HepG2 (cell line): ENCODE data around the gene ABAT. TPM values are rescaled to one million over a fixed set of nuclear protein-coding genes. Genes with fewer than 3 reads are reported as not detected.
A peak's percentile ranks its signal among the peaks of the same experiment; 100 is the strongest.

Experiments
- ATAC-seq: fragments of 200-7000 bp; cut with Tn5 transposase; 3 replicates; pipeline ENCODE4 v1.9.1; 2020; ENCODE audit warnings: mild to moderate bottlenecking, moderate library complexity
- BruUV-seq: library from RNA; stranded (reverse); fragments of 400-500 nt; replicated peaks from 2 replicates; lab custom pipeline; 2021; lab: Mats Ljungman, UMichigan
- CTCF ChIA-PET: fragments of 300-600 bp; formaldehyde crosslinking; extraction: SDS; loops from one replicate; lab custom pipeline; 2021; ENCODE audit warnings: low total read pairs, inconsistent platforms, low intra/inter-chr PET ratio; lab: Yijun Ruan, JAX
- POLR2A ChIA-PET: fragments of 350-600 bp; sonication (Branson Sonifier 250); formaldehyde crosslinking; loops from one replicate; lab custom pipeline; 2020; ENCODE audit warnings: antibody characterized with exemption, inconsistent platforms; lab: Yijun Ruan, JAX
- DNase-seq: peaks from one replicate; pipeline ENCODE4 v3.0.0-alpha.2; 2015; ENCODE audit warnings: low spot score
- FAIRE-seq: peaks from 3 replicates; lab custom pipeline; 2011; peaks lifted over from hg19 to GRCh38; lab: Jason Lieb, UNC
- H2AFZ ChIP-seq: one replicate; pipeline ENCODE4 v1.6.1; 2011; ENCODE audit warnings: low read length, inconsistent platforms
- H3K27ac ChIP-seq: fragments of 300-600 bp; 3 replicates; pipeline ENCODE4 v1.8.0; 2011; ENCODE audit warnings: mixed run types, mild to moderate bottlenecking, mixed read lengths, low read length, inconsistent platforms; ENCODE audit not compliant: insufficient read depth; ENCODE audit errors: extremely low read length
- H3K27me3 ChIP-seq, 2 experiments: fragments of 200-600 bp in 1 of 2; 2 replicates in 1 of 2; 3 replicates in 1 of 2; pipeline versions ENCODE4 v1.6.0 to v1.8.0; 2011; ENCODE audit warnings: low read length in 2 of 2, mild to moderate bottlenecking in 2 of 2, moderate library complexity in 2 of 2, inconsistent platforms in 1 of 2; ENCODE audit not compliant: insufficient read depth in 2 of 2, control insufficient read depth in 1 of 2
- H3K36me3 ChIP-seq, 2 experiments: fragments of 200-600 bp in 1 of 2; replicated peaks in 1 of 2; 2 replicates in 1 of 2; 3 replicates in 1 of 2; pipeline versions ENCODE4 v1.5.1 to v1.8.0; 2011; ENCODE audit warnings: low read length in 2 of 2, inconsistent platforms in 1 of 2; ENCODE audit not compliant: insufficient read depth in 2 of 2, control insufficient read depth in 1 of 2
- H3K4me1 ChIP-seq: 2 replicates; pipeline ENCODE4 v1.5.1; 2012; ENCODE audit warnings: low read length, inconsistent platforms; ENCODE audit not compliant: insufficient read depth
- H3K4me2 ChIP-seq: 2 replicates; pipeline ENCODE4 v1.6.0; 2011; ENCODE audit warnings: low read depth, low read length, inconsistent platforms
- H3K4me3 ChIP-seq, 3 experiments: fragments of 200-600 bp in 1 of 3; sonication (generic), shearing (Covaris generic) in 1 of 3; replicated peaks in 1 of 3; 2 replicates each; pipeline ENCODE4 v1.5.1; 2011 to 2016; ENCODE audit warnings: low read length in 3 of 3, inconsistent platforms in 2 of 3, low read depth in 2 of 3, mild to moderate bottlenecking in 2 of 3, control low read depth in 1 of 3, mixed read lengths in 1 of 3; ENCODE audit not compliant: insufficient read depth in 1 of 3
- H3K79me2 ChIP-seq: one replicate; pipeline ENCODE4 v1.6.1; 2011; ENCODE audit warnings: low read length, inconsistent platforms; ENCODE audit not compliant: insufficient read depth
- H3K9ac ChIP-seq: 2 replicates; pipeline ENCODE4 v1.6.0; 2011; ENCODE audit warnings: mild to moderate bottlenecking, low read depth, low read length, inconsistent platforms; ENCODE audit not compliant: insufficient read depth
- H3K9me3 ChIP-seq: 2 replicates; pipeline ENCODE4 v1.5.1; 2012; ENCODE audit warnings: mild to moderate bottlenecking, low read length
- H4K20me1 ChIP-seq: 2 replicates; pipeline ENCODE4 v1.6.0; 2011; ENCODE audit warnings: inconsistent platforms, mild to moderate bottlenecking, low read length, moderate library complexity; ENCODE audit not compliant: insufficient read depth
- CBX2 ChIP-seq, 2 experiments: fragments of 200-600 bp in 1 of 2; sonication (generic); formaldehyde crosslinking in 1 of 2; IDR thresholded peaks; 2 replicates each; pipeline versions ENCODE4 v1.7.0 to v1.8.1; 2018 to 2022; ENCODE audit warnings: low read depth in 2 of 2, low read length in 1 of 2, mild to moderate bottlenecking in 1 of 2, missing genetic modification reagents in 1 of 2
- MAFF ChIP-seq: IDR thresholded peaks from 2 replicates; pipeline ENCODE4 v1.6.1; 2011; ENCODE audit warnings: low read depth, low read length, improper control_type of control experiment
- MAFG ChIP-seq: sonication (generic); formaldehyde crosslinking; IDR thresholded peaks from 2 replicates; pipeline ENCODE4 v1.5.1; 2020; ENCODE audit warnings: mild to moderate bottlenecking, missing genetic modification reagents
- MAFK ChIP-seq, 2 experiments: IDR thresholded peaks in 1 of 2; conservative IDR thresholded peaks in 1 of 2; 2 replicates each; pipeline ENCODE4 v1.6.1; 2011; ENCODE audit warnings: improper control_type of control experiment in 2 of 2, low read length in 2 of 2
- ZFP1 ChIP-seq: IDR thresholded peaks from 2 replicates; pipeline ENCODE4 v1.6.1; 2016
- ZMYM3 ChIP-seq: sonication (generic); formaldehyde crosslinking; IDR thresholded peaks from 2 replicates; pipeline ENCODE4 v1.5.1; 2020; ENCODE audit warnings: mild to moderate bottlenecking, missing genetic modification reagents
- WGBS: methylation state at CpG from one replicate; pipeline ENCODE4 v1.1.6; 2017; ENCODE audit warnings: low lambda C conversion rate; 5-methylcytosine and 5-hydroxymethylcytosine counted together
- in situ Hi-C: cut with HindIII; loops from 2 replicates; pipeline ENCODE4 v1.10.0; 2017; ENCODE audit warnings: low pct_unique_long_range_greater_than_20kb; ENCODE audit not compliant: extremely low pct_ligation_motif_present
- intact Hi-C: fragments of 100-400 bp; cut with micrococcal nuclease; formaldehyde crosslinking; loops from one replicate; pipeline ENCODE4 v1.10.0; 2022; ENCODE audit not compliant: unreplicated experiment
- polyA plus RNA-seq, 8 experiments: library from polyadenylated mRNA; depleted of rRNA in 3 of 8; stranded (reverse) in 7 of 8; unstranded in 1 of 8; fragments of >200 nt; fragmentation: Illumina TruSeq in 4 of 8; extraction: Trizol in 4 of 8; gene quantifications; 2 replicates each; pipeline versions ENCODE4 v1.2.1 to v1.2.3, GENCODE V29; 2011 to 2016; ENCODE audit warnings: low read depth in 4 of 8, missing spikeins in 1 of 8, mixed read lengths in 1 of 8; ENCODE audit not compliant: insufficient read depth in 1 of 8
- total RNA-seq, 5 experiments: library from RNA; depleted of rRNA; stranded (reverse); fragments of >200 nt; fragmentation: Illumina TruSeq; extraction: Trizol; gene quantifications; 2 replicates each; pipeline ENCODE4 v1.2.3, GENCODE V29; 2016; ENCODE audit warnings: low read depth in 1 of 5
- TF ChIP-seq, protein P1 (sequence below): sonication (generic); formaldehyde crosslinking; conservative IDR thresholded peaks from 2 replicates; pipeline ENCODE4 v1.5.0; 2020; ENCODE audit warnings: missing genetic modification reagents
- TF ChIP-seq, protein P2 (sequence below): sonication (generic); formaldehyde crosslinking; conservative IDR thresholded peaks from 2 replicates; pipeline ENCODE4 v1.8.1; 2023; ENCODE audit warnings: missing genetic modification reagents
- TF ChIP-seq, protein P3 (sequence below): sonication (generic); formaldehyde crosslinking; IDR thresholded peaks from 2 replicates; pipeline ENCODE4 v1.4.0; 2020; ENCODE audit warnings: missing genetic modification reagents, borderline replicate concordance

ABAT gene
- total and polyA plus RNA-seq, 2 of the 13 experiments (the other 11 are each of a cell fraction or from before 2014, with no cell fraction given): 47.6 to 97.3 TPM

DNA sequence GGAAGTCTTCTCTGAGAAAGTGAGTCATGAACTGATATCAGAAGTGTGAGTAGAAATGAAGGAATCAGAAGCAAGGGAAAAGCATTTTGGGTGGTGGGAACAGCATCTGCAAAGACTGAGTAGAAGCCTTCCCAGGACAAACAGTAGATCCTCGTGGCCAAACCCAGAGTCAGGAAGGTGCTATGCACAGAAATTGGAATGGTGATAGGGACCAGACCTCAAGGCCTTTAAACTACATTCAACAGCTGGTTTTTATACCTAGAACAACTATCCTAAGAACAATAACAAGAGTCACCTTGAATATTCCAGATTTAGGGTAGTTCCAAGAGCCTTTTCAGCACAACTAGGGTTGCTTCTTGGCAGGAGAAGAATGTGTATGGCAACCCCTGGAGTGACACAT, 15.3 kb downstream of the ABAT start:
- H2AFZ ChIP-seq: no peak overlapping the region
- H3K4me3 ChIP-seq: no peak overlapping the region
- DNase-seq: no peak
- in situ Hi-C loops: no loop called here
- H3K4me1 ChIP-seq: peaks cover 49% of the 10 kb centered on the region
- no TSS peak for BruUV-seq
- TF ChIP-seq ZMYM3 (CRISPR knock-in tag) (0 out of 2 replicates have a peak, but pooled peaks have one; percentile 39), ZFP1 (CRISPR knock-in tag) (peak; percentile 100)
- TF ChIP-seq, protein P1, sequence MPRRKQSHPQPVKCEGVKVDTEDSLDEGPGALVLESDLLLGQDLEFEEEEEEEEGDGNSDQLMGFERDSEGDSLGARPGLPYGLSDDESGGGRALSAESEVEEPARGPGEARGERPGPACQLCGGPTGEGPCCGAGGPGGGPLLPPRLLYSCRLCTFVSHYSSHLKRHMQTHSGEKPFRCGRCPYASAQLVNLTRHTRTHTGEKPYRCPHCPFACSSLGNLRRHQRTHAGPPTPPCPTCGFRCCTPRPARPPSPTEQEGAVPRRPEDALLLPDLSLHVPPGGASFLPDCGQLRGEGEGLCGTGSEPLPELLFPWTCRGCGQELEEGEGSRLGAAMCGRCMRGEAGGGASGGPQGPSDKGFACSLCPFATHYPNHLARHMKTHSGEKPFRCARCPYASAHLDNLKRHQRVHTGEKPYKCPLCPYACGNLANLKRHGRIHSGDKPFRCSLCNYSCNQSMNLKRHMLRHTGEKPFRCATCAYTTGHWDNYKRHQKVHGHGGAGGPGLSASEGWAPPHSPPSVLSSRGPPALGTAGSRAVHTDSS (CRISPR knock-in tag): no peak
- TF ChIP-seq, all 625 proteins: peak for 2
- Histone ChIP-seq H3K27me3 (no peaks in the 10 kb centered on the region), H3K4me2 (no peak overlapping the region), H4K20me1 (0 out of 2 replicates have a peak, but pooled peaks cover 4% of the 10 kb centered on the region), H3K36me3 (peaks cover 4 to 26% of the 10 kb centered on the region in 2 experiments), H3K79me2 (peaks cover 3% of the 10 kb centered on the region), H3K27ac (no peak overlapping the region), H3K9ac (no peak overlapping the region), H3K9me3 (peaks cover 18% of the 10 kb centered on the region)
- intact Hi-C loops: no loop called here
- 83% methylated on average over 1 of the region's 1 CpG for WGBS
- POLR2A ChIA-PET: no interaction called here
- CTCF ChIA-PET: no interaction called here
- FAIRE-seq (no peak), ATAC-seq (no peak)

DNA sequence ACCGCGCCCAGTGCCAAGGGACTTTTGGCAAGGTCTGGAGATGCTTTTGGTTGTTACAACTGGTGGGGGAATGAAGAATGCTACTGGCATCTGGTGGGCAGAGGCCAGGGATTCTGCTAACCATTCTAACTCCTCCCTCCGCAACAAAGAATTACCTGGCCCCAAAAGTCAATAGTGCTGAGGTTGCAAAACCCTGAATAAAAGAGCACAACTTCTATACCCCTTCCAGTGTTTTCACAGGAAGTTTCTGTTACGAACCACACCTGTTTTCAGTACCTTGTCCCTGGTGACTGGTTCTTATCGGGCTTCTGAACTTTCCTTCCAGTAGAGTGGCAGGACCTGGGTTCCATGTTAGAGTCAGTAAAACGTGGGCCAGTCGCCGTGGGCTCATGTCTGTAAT, 17.3 kb downstream of the ABAT start:
- Histone ChIP-seq H3K4me3 (no peak overlapping the region), H3K27ac (no peak overlapping the region), H3K36me3 (peaks cover 4 to 26% of the 10 kb centered on the region in 2 experiments), H2AFZ (no peak overlapping the region), H3K79me2 (peaks cover 3% of the 10 kb centered on the region), H3K4me1 (peaks cover 39% of the 10 kb centered on the region), H3K27me3 (no peaks in the 10 kb centered on the region), H4K20me1 (no peaks in the 10 kb centered on the region), H3K4me2 (no peak overlapping the region)
- no TSS peak for BruUV-seq
- WGBS: 94% methylated on average over 8 of the region's 8 CpGs
- POLR2A ChIA-PET: no interaction called here
- in situ Hi-C loops: no loop called here
- TF ChIP-seq MAFK (conservative IDR thresholded peaks at IDR 0.05 in 1 of 2, IDR thresholded peaks at IDR 0.05 in 1 of 2; ENCODE audit: low read length in 2 of 2): peak; percentile 99
- TF ChIP-seq MAFF: peak; percentile 99
- TF ChIP-seq, protein P2, sequence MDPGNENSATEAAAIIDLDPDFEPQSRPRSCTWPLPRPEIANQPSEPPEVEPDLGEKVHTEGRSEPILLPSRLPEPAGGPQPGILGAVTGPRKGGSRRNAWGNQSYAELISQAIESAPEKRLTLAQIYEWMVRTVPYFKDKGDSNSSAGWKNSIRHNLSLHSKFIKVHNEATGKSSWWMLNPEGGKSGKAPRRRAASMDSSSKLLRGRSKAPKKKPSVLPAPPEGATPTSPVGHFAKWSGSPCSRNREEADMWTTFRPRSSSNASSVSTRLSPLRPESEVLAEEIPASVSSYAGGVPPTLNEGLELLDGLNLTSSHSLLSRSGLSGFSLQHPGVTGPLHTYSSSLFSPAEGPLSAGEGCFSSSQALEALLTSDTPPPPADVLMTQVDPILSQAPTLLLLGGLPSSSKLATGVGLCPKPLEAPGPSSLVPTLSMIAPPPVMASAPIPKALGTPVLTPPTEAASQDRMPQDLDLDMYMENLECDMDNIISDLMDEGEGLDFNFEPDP (CRISPR knock-in tag): 0 out of 2 replicates have a peak, but pooled peaks have one; percentile 11
- TF ChIP-seq, protein P3, sequence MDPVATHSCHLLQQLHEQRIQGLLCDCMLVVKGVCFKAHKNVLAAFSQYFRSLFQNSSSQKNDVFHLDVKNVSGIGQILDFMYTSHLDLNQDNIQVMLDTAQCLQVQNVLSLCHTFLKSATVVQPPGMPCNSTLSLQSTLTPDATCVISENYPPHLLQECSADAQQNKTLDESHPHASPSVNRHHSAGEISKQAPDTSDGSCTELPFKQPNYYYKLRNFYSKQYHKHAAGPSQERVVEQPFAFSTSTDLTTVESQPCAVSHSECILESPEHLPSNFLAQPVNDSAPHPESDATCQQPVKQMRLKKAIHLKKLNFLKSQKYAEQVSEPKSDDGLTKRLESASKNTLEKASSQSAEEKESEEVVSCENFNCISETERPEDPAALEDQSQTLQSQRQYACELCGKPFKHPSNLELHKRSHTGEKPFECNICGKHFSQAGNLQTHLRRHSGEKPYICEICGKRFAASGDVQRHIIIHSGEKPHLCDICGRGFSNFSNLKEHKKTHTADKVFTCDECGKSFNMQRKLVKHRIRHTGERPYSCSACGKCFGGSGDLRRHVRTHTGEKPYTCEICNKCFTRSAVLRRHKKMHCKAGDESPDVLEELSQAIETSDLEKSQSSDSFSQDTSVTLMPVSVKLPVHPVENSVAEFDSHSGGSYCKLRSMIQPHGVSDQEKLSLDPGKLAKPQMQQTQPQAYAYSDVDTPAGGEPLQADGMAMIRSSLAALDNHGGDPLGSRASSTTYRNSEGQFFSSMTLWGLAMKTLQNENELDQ: no peak
- no peak for TF ChIP-seq CBX2 (IDR thresholded peaks at IDR 0.05; ENCODE audit: low read depth, low read length)
- no peak for TF ChIP-seq CBX2 (CRISPR knock-in tag; IDR thresholded peaks at IDR 0.05; ENCODE audit: low read depth)
- peak; percentile 45; the same call in 1 of the 2 replicates for TF ChIP-seq MAFG (CRISPR knock-in tag)
- TF ChIP-seq, all 625 proteins: peak for 4
- ATAC-seq: no peak
- no peak overlapping the region for H3K9ac ChIP-seq
- intact Hi-C loops: no loop called here
- CTCF ChIA-PET: no interaction called here
- peaks cover 18% of the 10 kb centered on the region for H3K9me3 ChIP-seq
- no peak for FAIRE-seq
- DNase-seq: no peak
